ENCODE data around the gene TIGD4. TPM values are rescaled to one million over a fixed set of nuclear protein-coding genes. Genes with fewer than 3 reads are reported as not detected.
A peak's percentile ranks its signal among the peaks of the same experiment; 100 is the strongest.

Gene TIGD4
- 1.5 TPM for polyA plus RNA-seq (2013, experiment 1 of 2)
- polyA plus RNA-seq (2013, experiment 2 of 2), result 2.2 TPM

DNA sequence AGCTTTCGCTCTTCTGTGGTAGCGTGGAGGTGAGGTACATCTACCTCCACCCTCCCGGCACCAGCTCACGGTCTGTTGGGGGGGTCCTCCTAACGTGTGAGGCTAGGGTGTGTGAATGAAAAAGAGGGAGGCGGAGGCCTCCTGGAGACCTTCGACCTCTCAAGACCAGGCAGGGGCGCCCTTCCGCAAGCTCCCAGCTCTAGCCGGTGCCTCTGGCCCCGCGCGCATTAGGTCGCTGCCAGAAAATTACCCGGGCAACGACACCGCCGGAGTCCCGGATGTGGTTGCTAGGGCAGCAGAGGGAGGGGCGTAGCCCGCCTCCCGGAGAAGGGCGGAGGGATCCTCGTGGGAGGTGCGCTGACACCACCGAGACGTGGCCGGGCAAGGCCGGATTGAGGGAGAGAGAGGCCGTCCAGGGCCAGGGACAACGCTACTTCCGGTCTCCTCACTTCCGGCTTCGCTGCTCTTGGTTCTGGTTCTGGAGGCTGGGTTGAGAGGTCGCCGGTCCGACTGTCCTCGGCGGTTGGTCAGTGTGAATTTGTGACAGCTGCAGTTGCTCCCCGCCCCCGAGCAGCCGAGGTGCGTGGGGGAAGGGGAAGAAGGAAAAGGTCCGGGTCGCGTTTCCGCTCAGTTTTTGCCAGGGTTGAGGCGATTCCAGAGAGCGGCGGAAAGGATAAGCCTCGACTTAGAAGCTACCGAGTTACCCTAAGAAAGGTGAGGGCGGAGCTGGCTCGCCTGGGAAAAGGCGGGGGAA is at the start of gene TIGD4, which contains the start of gene ARFIP1:
TSS of gene TIGD4 (minus strand) at position 218 of the 754 bp plus-strand sequence. CDS start 8,726 bp downstream, outside the sequence.
TSS of gene ARFIP1 (plus strand) at position 442 of the 754 bp plus-strand sequence. CDS start 49,680 bp downstream, outside the sequence.
- Histone ChIP-seq H3K9me3 (ENCODE audit: insufficient read depth, low read depth, low read length) (no peaks in the 10 kb centered on the region), H3K27me3 (ENCODE audit: insufficient read depth, low read length) (peaks cover 3% of the 10 kb centered on the region; the same call in 1 of the 2 replicates), H3K4me3 (ENCODE audit: low read length) (peak within 1 kb of the TSS; percentile 87), H3K36me3 (ENCODE audit: insufficient read depth, low read length) (no peaks in the 10 kb centered on the region; the same call in 1 of the 2 replicates), H3K9ac (ENCODE audit: low read depth, low read length) (peak within 1 kb of the TSS; percentile 82), H3K4me1 (ENCODE audit: insufficient read depth, low read length) (peaks cover 6% of the 10 kb centered on the region), H3K27ac (ENCODE audit: low read depth, low read length) (peak within 1 kb of the TSS; percentile 82)
- under 1% methylated on average over 54 of the region's 55 CpGs for WGBS

DNA sequence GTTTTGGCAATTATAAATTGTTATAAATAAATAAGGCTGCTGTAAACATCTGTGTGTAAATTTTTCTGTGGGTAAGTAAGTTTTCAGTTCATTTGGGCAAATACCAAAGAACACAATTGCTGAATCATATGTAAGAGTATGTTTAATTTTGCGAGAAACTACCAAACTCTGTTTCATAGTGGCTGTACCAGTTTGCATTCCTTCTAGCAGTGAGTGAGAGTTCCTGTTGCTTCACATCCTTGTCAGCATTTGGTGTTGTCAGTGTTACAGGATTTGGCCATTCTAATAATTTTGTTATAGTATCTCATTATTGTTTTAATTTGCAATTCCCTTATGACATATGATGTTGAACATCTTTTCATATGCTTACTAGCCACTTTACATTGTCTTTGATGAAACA is 48.6 kb upstream of the TIGD4 start:
- no peaks in the 10 kb centered on the region for H3K4me1 ChIP-seq (ENCODE audit: insufficient read depth, low read length)
- H3K9me3 ChIP-seq (ENCODE audit: insufficient read depth, low read depth, low read length), result 0 out of 2 replicates have a peak, but pooled peaks cover 6% of the 10 kb centered on the region
- no peak overlapping the region for H3K4me3 ChIP-seq (ENCODE audit: low read length)
- H3K27ac ChIP-seq (ENCODE audit: low read depth, low read length), result no peak overlapping the region
- H3K9ac ChIP-seq (ENCODE audit: low read depth, low read length), result no peak overlapping the region
- WGBS, result 100% methylated on average over 1 of the region's 1 CpG
- peaks cover 29% of the 10 kb centered on the region for H3K36me3 ChIP-seq (ENCODE audit: insufficient read depth, low read length)
- no peaks in the 10 kb centered on the region for H3K27me3 ChIP-seq (ENCODE audit: insufficient read depth, low read length)

DNA sequence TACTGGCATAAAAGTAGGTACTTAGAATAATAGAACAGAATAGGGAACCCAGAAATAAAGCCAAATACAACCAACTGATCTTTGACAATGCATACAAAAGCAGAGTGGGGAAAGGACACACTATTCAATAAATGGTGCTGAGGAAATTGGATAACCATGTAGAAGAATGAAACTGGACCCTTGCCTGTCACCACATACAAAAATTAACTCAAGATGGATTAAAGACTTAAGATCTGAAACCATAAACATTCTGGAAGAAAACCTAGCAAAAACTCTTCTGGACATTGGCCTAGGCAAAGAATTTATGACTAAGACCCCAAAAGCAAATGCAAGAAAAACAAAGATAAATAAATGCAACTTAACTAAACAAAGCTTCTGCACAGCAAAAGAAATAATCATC is 45.8 kb upstream of the TIGD4 start:
- no peak overlapping the region for H3K4me3 ChIP-seq (ENCODE audit: low read length)
- H3K4me1 ChIP-seq (ENCODE audit: insufficient read depth, low read length), result no peaks in the 10 kb centered on the region
- H3K36me3 ChIP-seq (ENCODE audit: insufficient read depth, low read length), result peaks cover 9% of the 10 kb centered on the region
- H3K9ac ChIP-seq (ENCODE audit: low read depth, low read length), result no peak overlapping the region
- H3K27ac ChIP-seq (ENCODE audit: low read depth, low read length), result no peak overlapping the region
- H3K27me3 ChIP-seq (ENCODE audit: insufficient read depth, low read length), result no peaks in the 10 kb centered on the region
- 0 out of 2 replicates have a peak, but pooled peaks cover 13% of the 10 kb centered on the region for H3K9me3 ChIP-seq (ENCODE audit: insufficient read depth, low read depth, low read length)

DNA sequence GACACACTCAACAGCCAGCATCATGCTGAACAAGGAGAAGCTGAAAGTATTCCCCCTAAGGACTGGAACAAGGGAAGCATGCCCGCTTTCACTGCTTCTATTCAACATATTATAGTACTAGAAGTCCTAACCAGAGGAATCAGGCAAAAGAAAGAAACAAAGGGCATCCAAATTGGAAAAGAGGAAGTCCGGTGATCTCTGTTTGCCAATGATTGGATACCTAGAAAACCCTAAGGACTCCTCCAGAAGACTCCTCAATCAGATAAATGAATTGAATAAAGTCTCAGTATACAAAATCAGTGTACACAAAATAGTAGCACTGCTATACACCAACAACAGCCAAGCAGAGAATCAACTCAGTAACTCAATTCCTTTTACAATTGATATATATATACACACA is 45.0 kb upstream of the TIGD4 start:
- H3K36me3 ChIP-seq (ENCODE audit: insufficient read depth, low read length), result peaks cover 2% of the 10 kb centered on the region
- H3K27ac ChIP-seq (ENCODE audit: low read depth, low read length), result no peak overlapping the region
- H3K4me1 ChIP-seq (ENCODE audit: insufficient read depth, low read length), result no peaks in the 10 kb centered on the region
- H3K4me3 ChIP-seq (ENCODE audit: low read length), result no peak overlapping the region
- no peak overlapping the region for H3K9ac ChIP-seq (ENCODE audit: low read depth, low read length)
- 0 out of 2 replicates have a peak, but pooled peaks cover 15% of the 10 kb centered on the region for H3K9me3 ChIP-seq (ENCODE audit: insufficient read depth, low read depth, low read length)
- H3K27me3 ChIP-seq (ENCODE audit: insufficient read depth, low read length), result no peaks in the 10 kb centered on the region
- 94% methylated on average over 2 of the region's 2 CpGs for WGBS

DNA sequence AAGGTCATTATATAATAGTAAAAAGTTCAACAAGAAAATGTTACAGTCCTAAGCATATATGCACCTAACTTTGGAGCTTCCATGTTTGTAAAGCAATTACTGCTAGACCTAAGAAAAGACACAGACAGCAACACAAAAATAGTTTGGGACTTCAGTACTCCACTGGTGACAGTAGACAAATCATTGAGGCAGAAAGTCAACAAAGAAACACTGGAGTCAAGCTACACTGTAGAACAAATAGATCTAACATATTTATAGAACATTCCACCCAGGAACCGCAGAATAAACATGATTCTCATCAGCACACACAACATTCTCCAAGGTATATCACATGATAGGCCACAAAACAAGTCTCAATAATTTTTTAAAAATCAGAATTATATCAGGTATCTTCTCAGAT is 42.8 kb upstream of the TIGD4 start:
- 89% methylated on average over 1 of the region's 1 CpG for WGBS
- Histone ChIP-seq H3K4me1 (ENCODE audit: insufficient read depth, low read length) (no peaks in the 10 kb centered on the region), H3K4me3 (ENCODE audit: low read length) (no peak overlapping the region), H3K36me3 (ENCODE audit: insufficient read depth, low read length) (no peaks in the 10 kb centered on the region), H3K9me3 (ENCODE audit: insufficient read depth, low read depth, low read length) (0 out of 2 replicates have a peak, but pooled peaks cover 9% of the 10 kb centered on the region), H3K27ac (ENCODE audit: low read depth, low read length) (no peak overlapping the region), H3K27me3 (ENCODE audit: insufficient read depth, low read length) (no peaks in the 10 kb centered on the region), H3K9ac (ENCODE audit: low read depth, low read length) (no peak overlapping the region)

DNA sequence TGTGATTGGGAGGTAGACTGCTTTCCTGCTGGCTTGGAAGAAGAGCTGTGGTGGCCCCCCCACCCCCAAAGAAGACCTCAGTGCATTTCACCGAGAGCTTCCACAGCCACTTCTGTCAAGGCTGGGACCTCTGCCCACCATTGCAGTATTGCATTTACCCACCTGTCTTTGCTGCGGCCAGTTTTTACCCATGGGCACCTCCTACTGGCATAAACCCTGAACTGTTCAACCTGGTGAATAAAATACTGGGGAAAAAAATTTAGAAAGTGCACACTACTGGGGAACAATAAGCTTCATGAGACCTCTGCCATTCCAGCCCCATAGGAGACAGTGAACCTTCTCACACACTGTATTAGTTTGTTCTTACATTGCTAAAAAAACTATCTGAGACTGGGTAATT is 40.5 kb upstream of the TIGD4 start:
- Histone ChIP-seq H3K9ac (ENCODE audit: low read depth, low read length) (no peak overlapping the region), H3K4me1 (ENCODE audit: insufficient read depth, low read length) (no peaks in the 10 kb centered on the region), H3K9me3 (ENCODE audit: insufficient read depth, low read depth, low read length) (0 out of 2 replicates have a peak, but pooled peaks cover 9% of the 10 kb centered on the region), H3K36me3 (ENCODE audit: insufficient read depth, low read length) (no peaks in the 10 kb centered on the region), H3K27me3 (ENCODE audit: insufficient read depth, low read length) (no peaks in the 10 kb centered on the region), H3K4me3 (ENCODE audit: low read length) (no peak overlapping the region), H3K27ac (ENCODE audit: low read depth, low read length) (no peak overlapping the region)
- 98% methylated on average over 2 of the region's 2 CpGs for WGBS

DNA sequence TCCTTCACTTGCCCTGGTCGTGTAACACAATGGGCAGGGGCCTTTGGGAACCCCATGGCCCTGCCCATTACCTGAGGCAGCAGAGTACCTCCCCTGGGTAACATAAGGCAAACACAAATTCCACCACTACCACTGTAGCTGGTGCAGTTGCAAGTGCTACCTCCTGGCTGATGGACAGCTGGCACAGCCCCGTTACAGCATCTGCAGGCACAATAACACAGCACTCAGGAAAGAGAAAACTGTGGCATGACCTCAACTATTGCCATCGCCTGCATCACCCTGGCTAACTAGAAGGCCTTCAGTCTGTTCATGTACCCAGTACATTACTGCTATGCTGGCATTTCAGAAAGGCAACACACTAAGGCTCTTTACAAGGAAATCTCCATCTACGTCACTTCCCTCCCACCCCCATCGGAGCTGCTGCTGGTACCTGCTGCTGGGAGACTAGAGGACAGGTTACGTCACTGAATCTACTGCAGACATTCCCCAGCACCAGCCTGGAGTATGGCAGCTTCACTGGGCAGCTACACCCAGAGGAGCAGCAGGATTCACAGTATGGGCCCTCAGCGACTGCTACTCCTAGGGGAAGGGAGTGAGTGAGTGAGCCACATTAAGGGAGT is 39.6 kb upstream of the TIGD4 start:
- H3K27ac ChIP-seq (ENCODE audit: low read depth, low read length), result no peak overlapping the region
- 0 out of 2 replicates have a peak, but pooled peaks cover 9% of the 10 kb centered on the region for H3K9me3 ChIP-seq (ENCODE audit: insufficient read depth, low read depth, low read length)
- no peaks in the 10 kb centered on the region for H3K27me3 ChIP-seq (ENCODE audit: insufficient read depth, low read length)
- no peak overlapping the region for H3K9ac ChIP-seq (ENCODE audit: low read depth, low read length)
- H3K36me3 ChIP-seq (ENCODE audit: insufficient read depth, low read length), result no peaks in the 10 kb centered on the region
- H3K4me1 ChIP-seq (ENCODE audit: insufficient read depth, low read length), result no peaks in the 10 kb centered on the region
- no peak overlapping the region for H3K4me3 ChIP-seq (ENCODE audit: low read length)
- WGBS, result 87% methylated on average over 7 of the region's 7 CpGs

DNA sequence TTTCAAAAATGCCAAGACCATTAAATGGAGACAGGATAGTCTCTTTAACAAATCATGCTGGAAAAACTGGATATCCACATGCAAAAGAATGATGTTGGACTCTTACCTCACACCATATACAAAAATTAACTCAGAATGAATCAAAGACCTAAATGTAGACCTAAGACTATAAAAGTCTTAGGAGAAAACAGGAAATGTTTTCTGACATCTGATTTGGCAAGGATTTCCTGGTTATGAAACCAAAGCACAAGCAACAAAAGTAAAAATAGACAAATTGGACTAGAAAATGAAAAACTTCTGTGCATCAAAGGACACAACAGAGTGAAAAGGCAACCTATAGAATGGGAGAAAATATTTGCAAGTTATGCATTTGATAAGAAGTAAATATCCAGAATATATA is 37.8 kb upstream of the TIGD4 start:
- no peaks in the 10 kb centered on the region for H3K36me3 ChIP-seq (ENCODE audit: insufficient read depth, low read length)
- no peak overlapping the region for H3K4me3 ChIP-seq (ENCODE audit: low read length)
- H3K27me3 ChIP-seq (ENCODE audit: insufficient read depth, low read length), result no peaks in the 10 kb centered on the region
- no peak overlapping the region for H3K9ac ChIP-seq (ENCODE audit: low read depth, low read length)
- H3K4me1 ChIP-seq (ENCODE audit: insufficient read depth, low read length), result no peaks in the 10 kb centered on the region
- no peak overlapping the region for H3K27ac ChIP-seq (ENCODE audit: low read depth, low read length)
- peaks cover 15% of the 10 kb centered on the region; the same call in 1 of the 2 replicates for H3K9me3 ChIP-seq (ENCODE audit: insufficient read depth, low read depth, low read length)

DNA sequence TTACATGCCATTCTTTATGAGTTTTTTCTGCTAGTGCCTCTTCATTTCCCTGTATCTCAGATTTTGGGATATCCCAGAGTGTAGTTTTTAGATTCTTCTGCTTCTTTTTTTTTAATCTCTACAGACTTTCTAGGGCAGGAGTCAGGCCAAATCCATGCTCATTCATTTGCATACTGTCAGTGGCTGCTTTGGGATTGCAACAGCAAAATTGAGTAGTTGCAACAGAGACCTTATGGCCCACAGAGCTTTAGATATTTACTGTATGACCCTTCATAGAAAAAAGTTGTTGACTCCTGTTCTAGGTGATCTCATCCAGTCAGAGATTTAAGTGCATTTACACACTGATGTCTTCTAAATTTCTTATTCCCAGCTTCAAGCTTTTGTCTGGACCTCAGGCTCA is 35.5 kb upstream of the TIGD4 start:
- Histone ChIP-seq H3K4me3 (ENCODE audit: low read length) (no peak overlapping the region), H3K27me3 (ENCODE audit: insufficient read depth, low read length) (no peaks in the 10 kb centered on the region), H3K27ac (ENCODE audit: low read depth, low read length) (no peak overlapping the region), H3K4me1 (ENCODE audit: insufficient read depth, low read length) (no peaks in the 10 kb centered on the region), H3K36me3 (ENCODE audit: insufficient read depth, low read length) (no peaks in the 10 kb centered on the region), H3K9me3 (ENCODE audit: insufficient read depth, low read depth, low read length) (peaks cover 6% of the 10 kb centered on the region; the same call in 1 of the 2 replicates), H3K9ac (ENCODE audit: low read depth, low read length) (no peak overlapping the region)

DNA sequence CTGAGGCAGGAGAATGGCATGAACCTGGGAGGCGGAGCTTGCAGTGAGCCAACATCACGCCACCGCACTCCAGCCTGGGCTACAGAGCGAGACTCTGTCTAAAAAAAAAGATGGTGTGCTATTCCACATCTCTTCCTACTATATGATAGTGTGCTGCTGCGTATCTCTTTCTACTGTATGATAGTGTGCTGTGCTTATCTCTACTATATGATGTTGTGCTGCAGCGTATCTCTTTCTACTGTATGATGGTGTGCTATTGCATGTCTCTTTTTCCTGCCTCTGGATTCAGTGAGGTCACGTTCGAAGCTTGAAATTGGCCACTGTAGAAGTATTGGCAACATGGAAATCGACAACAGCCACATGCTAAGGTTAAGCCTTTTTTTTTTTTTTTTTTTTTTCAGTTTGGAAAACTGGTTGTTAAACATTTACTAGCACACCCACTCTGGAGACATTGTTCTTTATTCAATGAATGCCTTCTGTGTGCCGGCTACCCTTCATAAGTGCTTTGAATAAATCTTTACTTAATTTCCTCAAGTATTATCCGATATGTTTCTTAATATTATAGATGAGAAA is 31.3 kb upstream of the TIGD4 start:
- H3K36me3 ChIP-seq (ENCODE audit: insufficient read depth, low read length), result no peaks in the 10 kb centered on the region
- peaks cover 6% of the 10 kb centered on the region; the same call in 1 of the 2 replicates for H3K9me3 ChIP-seq (ENCODE audit: insufficient read depth, low read depth, low read length)
- WGBS, result 98% methylated on average over 8 of the region's 11 CpGs
- H3K27me3 ChIP-seq (ENCODE audit: insufficient read depth, low read length), result no peaks in the 10 kb centered on the region
- no peak overlapping the region for H3K27ac ChIP-seq (ENCODE audit: low read depth, low read length)
- no peak overlapping the region for H3K4me3 ChIP-seq (ENCODE audit: low read length)
- H3K4me1 ChIP-seq (ENCODE audit: insufficient read depth, low read length), result peaks cover 10% of the 10 kb centered on the region; the same call in 1 of the 2 replicates
- no peak overlapping the region for H3K9ac ChIP-seq (ENCODE audit: low read depth, low read length)

DNA sequence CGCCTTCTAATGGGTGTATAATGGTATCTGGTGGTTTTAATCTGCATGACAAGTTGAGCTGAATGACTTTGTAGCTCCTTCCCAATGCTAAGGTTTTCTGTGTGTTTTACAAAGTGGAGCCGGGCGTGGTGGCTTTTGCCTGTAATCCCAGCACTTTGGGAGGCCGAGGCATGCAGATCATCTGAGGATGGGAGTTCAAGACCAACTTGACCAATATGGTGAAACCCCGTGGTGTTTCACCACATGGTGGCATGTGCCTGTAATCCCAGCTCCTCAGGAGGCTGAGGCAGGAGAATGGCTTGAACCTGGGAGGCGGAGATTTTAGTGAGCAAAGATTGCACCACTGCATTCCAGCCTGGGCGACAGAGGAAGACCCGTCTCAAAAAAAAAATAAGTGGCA is 29.1 kb upstream of the TIGD4 start:
- H3K27me3 ChIP-seq (ENCODE audit: insufficient read depth, low read length), result no peaks in the 10 kb centered on the region
- WGBS, result 55% methylated on average over 8 of the region's 8 CpGs
- H3K27ac ChIP-seq (ENCODE audit: low read depth, low read length), result no peak overlapping the region; the same call in 1 of the 2 replicates
- H3K9me3 ChIP-seq (ENCODE audit: insufficient read depth, low read depth, low read length), result peaks cover 5% of the 10 kb centered on the region; the same call in 1 of the 2 replicates
- peaks cover 10% of the 10 kb centered on the region; the same call in 1 of the 2 replicates for H3K4me1 ChIP-seq (ENCODE audit: insufficient read depth, low read length)
- no peaks in the 10 kb centered on the region for H3K36me3 ChIP-seq (ENCODE audit: insufficient read depth, low read length)
- H3K4me3 ChIP-seq (ENCODE audit: low read length), result no peak overlapping the region
- no peak overlapping the region for H3K9ac ChIP-seq (ENCODE audit: low read depth, low read length)

All from HUES64 (cell line).